HepG2 (cell line): ENCODE measurements around the gene GRB7. TPM values are rescaled to one million over a fixed set of nuclear protein-coding genes. Genes with fewer than 3 reads are reported as not detected.
A peak's percentile ranks its signal among the peaks of the same experiment; 100 is the strongest.

Experiments
- CAMTA2 ChIP-seq: sonication (generic); formaldehyde crosslinking; IDR thresholded peaks from 2 replicates; pipeline ENCODE4 v1.4.0; 2020; ENCODE audit warnings: mild to moderate bottlenecking, missing genetic modification reagents, borderline replicate concordance
- DBP ChIP-seq: sonication (generic); formaldehyde crosslinking; IDR thresholded peaks from 2 replicates; pipeline ENCODE4 v1.4.0; 2020; ENCODE audit warnings: missing genetic modification reagents; ENCODE audit errors: not compliant biosample characterization
- FOSL2 ChIP-seq: sonication (generic); formaldehyde crosslinking; IDR thresholded peaks from 2 replicates; pipeline ENCODE4 v1.4.0; 2020; ENCODE audit warnings: missing genetic modification reagents
- HDAC2 ChIP-seq: sonication (generic); formaldehyde crosslinking; IDR thresholded peaks from 2 replicates; pipeline ENCODE4 v1.4.0; 2020; ENCODE audit warnings: missing genetic modification reagents
- HOXA5 ChIP-seq: sonication (generic); formaldehyde crosslinking; IDR thresholded peaks from 2 replicates; pipeline ENCODE4 v1.4.0; 2020; ENCODE audit warnings: missing genetic modification reagents
- IRF1 ChIP-seq: sonication (generic); formaldehyde crosslinking; IDR thresholded peaks from 2 replicates; pipeline ENCODE4 v1.4.0; 2020; ENCODE audit warnings: low read depth, mild to moderate bottlenecking, missing genetic modification reagents
- KLF12 ChIP-seq: sonication (generic); formaldehyde crosslinking; IDR thresholded peaks from 2 replicates; pipeline ENCODE4 v1.4.0; 2020; ENCODE audit warnings: missing genetic modification reagents, borderline replicate concordance
- MBNL3 ChIP-seq: fragments of 250-450 bp; sonication (Bioruptor Pico); conservative IDR thresholded peaks from 2 replicates; pipeline ENCODE4 v1.8.0; 2022; ENCODE audit warnings: mild to moderate bottlenecking, inconsistent platforms
- PAX8 ChIP-seq: sonication (generic); formaldehyde crosslinking; IDR thresholded peaks from 2 replicates; pipeline ENCODE4 v1.8.0; 2022; ENCODE audit warnings: mild to moderate bottlenecking, missing genetic modification reagents, borderline replicate concordance
- RBFOX2 ChIP-seq: fragments of 200-400 bp; formaldehyde crosslinking; IDR thresholded peaks from 2 replicates; pipeline ENCODE4 v1.6.1; 2017; ENCODE audit warnings: low read depth, mild to moderate bottlenecking, low read length
- REXO4 ChIP-seq: sonication (generic); formaldehyde crosslinking; IDR thresholded peaks from 2 replicates; pipeline ENCODE4 v1.8.0; 2022; ENCODE audit warnings: missing genetic modification reagents, mild to moderate bottlenecking, borderline replicate concordance
- SUZ12 ChIP-seq: fragments of 150-350 bp; IDR thresholded peaks from 2 replicates; pipeline ENCODE4 v1.6.1; 2014; ENCODE audit warnings: low read depth, low read length
- ZFX ChIP-seq: sonication (generic); formaldehyde crosslinking; IDR thresholded peaks from 2 replicates; pipeline ENCODE4 v1.4.0; 2020; ENCODE audit warnings: mild to moderate bottlenecking, low read depth, missing genetic modification reagents, moderate library complexity
- ZNF138 ChIP-seq: sonication (generic); formaldehyde crosslinking; IDR thresholded peaks from 2 replicates; pipeline ENCODE4 v1.5.0; 2020; ENCODE audit warnings: mild to moderate bottlenecking, low read depth, missing genetic modification reagents
- ZNF143 ChIP-seq: sonication (generic); formaldehyde crosslinking; IDR thresholded peaks from 2 replicates; pipeline ENCODE4 v1.4.0; 2020; ENCODE audit warnings: missing genetic modification reagents
- ZNF18 ChIP-seq: sonication (generic); formaldehyde crosslinking; IDR thresholded peaks from 2 replicates; pipeline ENCODE4 v1.8.0; 2022; ENCODE audit warnings: mild to moderate bottlenecking, missing genetic modification reagents; ENCODE audit not compliant: insufficient replicate concordance
- ZNF337 ChIP-seq: sonication (generic); formaldehyde crosslinking; IDR thresholded peaks from 2 replicates; pipeline ENCODE4 v1.5.1; 2020; ENCODE audit warnings: missing genetic modification reagents, low read depth, mild to moderate bottlenecking, borderline replicate concordance
- ZNF343 ChIP-seq: sonication (generic); formaldehyde crosslinking; IDR thresholded peaks from 2 replicates; pipeline ENCODE4 v1.4.0; 2020; ENCODE audit warnings: mild to moderate bottlenecking, missing genetic modification reagents
- ZNF414 ChIP-seq: sonication (generic); formaldehyde crosslinking; IDR thresholded peaks from 2 replicates; pipeline ENCODE4 v1.5.0; 2020; ENCODE audit warnings: missing genetic modification reagents
- ZNF615 ChIP-seq: sonication (generic); formaldehyde crosslinking; IDR thresholded peaks from 2 replicates; pipeline ENCODE4 v1.5.0; 2020; ENCODE audit warnings: mild to moderate bottlenecking, missing genetic modification reagents, borderline replicate concordance
- polyA plus RNA-seq, 8 experiments: library from polyadenylated mRNA; depleted of rRNA in 3 of 8; stranded (reverse) in 7 of 8; unstranded in 1 of 8; fragments of >200 nt; fragmentation: Illumina TruSeq in 4 of 8; extraction: Trizol in 4 of 8; gene quantifications; 2 replicates each; pipeline versions ENCODE4 v1.2.1 to v1.2.3, GENCODE V29; 2011 to 2016; ENCODE audit warnings: low read depth in 4 of 8, missing spikeins in 1 of 8, mixed read lengths in 1 of 8; ENCODE audit not compliant: insufficient read depth in 1 of 8
- total RNA-seq, 5 experiments: library from RNA; depleted of rRNA; stranded (reverse); fragments of >200 nt; fragmentation: Illumina TruSeq; extraction: Trizol; gene quantifications; 2 replicates each; pipeline ENCODE4 v1.2.3, GENCODE V29; 2016; ENCODE audit warnings: low read depth in 1 of 5
- TF ChIP-seq, protein P1 (sequence below): sonication (generic); formaldehyde crosslinking; IDR thresholded peaks from 2 replicates; pipeline ENCODE4 v1.5.1; 2020; ENCODE audit warnings: missing genetic modification reagents, mild to moderate bottlenecking, borderline replicate concordance
- TF ChIP-seq, protein P2 (sequence below): IDR thresholded peaks from 2 replicates; pipeline ENCODE4 v1.6.1; 2018; ENCODE audit warnings: missing genetic modification reagents, mild to moderate bottlenecking, missing compliant biosample characterization

Gene GRB7
- total and polyA plus RNA-seq, 2 of the 13 experiments (the other 11 are each of a cell fraction or from before 2014, with no cell fraction given): 60.2 to 77.7 TPM

- no peak for TF ChIP-seq CAMTA2
- no peak for TF ChIP-seq ZNF615 (CRISPR knock-in tag)
- TF ChIP-seq ZNF138 (CRISPR knock-in tag): no peak
- peak; percentile 79; the same call in 1 of the 2 replicates for TF ChIP-seq ZNF337 (CRISPR knock-in tag)
- TF ChIP-seq HDAC2 (CRISPR knock-in tag): peak; percentile 94
- TF ChIP-seq KLF12 (CRISPR knock-in tag): peak; percentile 65
- peak; percentile 93 for TF ChIP-seq ZFX (CRISPR knock-in tag)
- TF ChIP-seq, protein P1, sequence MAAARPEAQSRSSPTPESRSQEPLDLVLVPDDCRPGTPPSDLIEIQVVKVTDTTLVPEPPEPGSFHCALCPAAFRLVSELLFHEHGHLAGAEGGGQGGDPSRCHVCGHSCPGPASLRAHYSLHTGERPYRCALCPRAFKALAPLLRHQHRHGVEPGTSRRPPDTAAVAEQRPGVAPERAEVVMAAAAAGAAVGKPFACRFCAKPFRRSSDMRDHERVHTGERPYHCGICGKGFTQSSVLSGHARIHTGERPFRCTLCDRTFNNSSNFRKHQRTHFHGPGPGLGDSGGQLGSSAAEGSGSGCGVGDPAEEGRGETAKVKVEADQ (CRISPR knock-in tag): peak; percentile 71; the same call in 1 of the 2 replicates
- TF ChIP-seq FOSL2 (CRISPR knock-in tag): no peak; the same call in none of the 2 replicates
- TF ChIP-seq, protein P2, sequence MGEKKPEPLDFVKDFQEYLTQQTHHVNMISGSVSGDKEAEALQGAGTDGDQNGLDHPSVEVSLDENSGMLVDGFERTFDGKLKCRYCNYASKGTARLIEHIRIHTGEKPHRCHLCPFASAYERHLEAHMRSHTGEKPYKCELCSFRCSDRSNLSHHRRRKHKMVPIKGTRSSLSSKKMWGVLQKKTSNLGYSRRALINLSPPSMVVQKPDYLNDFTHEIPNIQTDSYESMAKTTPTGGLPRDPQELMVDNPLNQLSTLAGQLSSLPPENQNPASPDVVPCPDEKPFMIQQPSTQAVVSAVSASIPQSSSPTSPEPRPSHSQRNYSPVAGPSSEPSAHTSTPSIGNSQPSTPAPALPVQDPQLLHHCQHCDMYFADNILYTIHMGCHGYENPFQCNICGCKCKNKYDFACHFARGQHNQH (CRISPR knock-in tag): peak; percentile 94
- no peak for TF ChIP-seq REXO4 (CRISPR knock-in tag)
- TF ChIP-seq ZNF143 (CRISPR knock-in tag): peak; percentile 58; the same call in 1 of the 2 replicates
- TF ChIP-seq DBP (CRISPR knock-in tag): peak; percentile 26
- no peak; the same call in none of the 2 replicates for TF ChIP-seq HOXA5 (CRISPR knock-in tag)
- TF ChIP-seq PAX8: 0 out of 2 replicates have a peak, but pooled peaks have one; percentile 14
- peak; percentile 86 for TF ChIP-seq RBFOX2
- TF ChIP-seq IRF1 (CRISPR knock-in tag): no peak
- TF ChIP-seq ZNF414 (CRISPR knock-in tag): no peak; the same call in 1 of the 2 replicates
- peak; percentile 30; the same call in 1 of the 2 replicates for TF ChIP-seq ZNF343 (CRISPR knock-in tag)
- TF ChIP-seq MBNL3 (CRISPR knock-in tag): no peak
- TF ChIP-seq ZNF18: no peak
- no peak for TF ChIP-seq SUZ12
These were observed 1.5 kb downstream of the GRB7 start (continued) for GRCh38 chr17:39738983-39739884.
